GM23338 (cell line): ENCODE measurements around the gene TAS2R14. TPM values are rescaled to one million over a fixed set of nuclear protein-coding genes. Genes with fewer than 3 reads are reported as not detected.

Source experiments
- ATAC-seq: fragments of 200-7000 bp; cut with Tn5 transposase; 3 replicates; pipeline ENCODE4 v1.9.1; 2020
- DNase-seq: peaks from one replicate; pipeline ENCODE4 v3.0.0-alpha.2; 2015; ENCODE audit warnings: low spot score
- H2AFZ ChIP-seq: fragments of 200-600 bp; sonication (generic); 2 replicates; pipeline ENCODE4 v1.8.0; 2016; ENCODE audit warnings: antibody characterized with exemption, mild to moderate bottlenecking, moderate library complexity
- H3F3A ChIP-seq: fragments of 200-600 bp; sonication (generic); replicated peaks from 2 replicates; pipeline ENCODE4 v1.8.0; 2017; ENCODE audit warnings: antibody characterized with exemption, mixed run types, low read depth
- H3K27ac ChIP-seq: fragments of 200-600 bp; sonication (generic); 2 replicates; pipeline ENCODE4 v1.6.1; 2016; ENCODE audit warnings: low read depth
- H3K27me3 ChIP-seq: fragments of 200-600 bp; sonication (generic); 2 replicates; pipeline ENCODE4 v1.8.0; 2016; ENCODE audit warnings: mild to moderate bottlenecking, mixed run types, moderate library complexity; ENCODE audit not compliant: insufficient read depth
- H3K36me3 ChIP-seq: fragments of 200-600 bp; sonication (generic); 2 replicates; pipeline ENCODE4 v1.8.0; 2016; ENCODE audit warnings: mild to moderate bottlenecking; ENCODE audit not compliant: insufficient read depth
- H3K4me1 ChIP-seq: fragments of 200-600 bp; sonication (generic); 2 replicates; pipeline ENCODE4 v1.8.0; 2016; ENCODE audit warnings: mild to moderate bottlenecking, moderate library complexity; ENCODE audit not compliant: insufficient read depth
- H3K4me2 ChIP-seq: fragments of 200-600 bp; sonication (generic); 2 replicates; pipeline ENCODE4 v1.7.1; 2017; ENCODE audit warnings: mixed run types
- H3K4me3 ChIP-seq: fragments of 200-600 bp; sonication (generic); 2 replicates; pipeline ENCODE4 v1.6.1; 2016; ENCODE audit warnings: mixed run types
- H3K79me2 ChIP-seq: fragments of 200-600 bp; sonication (generic); replicated peaks from 2 replicates; pipeline ENCODE4 v1.8.0; 2017; ENCODE audit warnings: mild to moderate bottlenecking; ENCODE audit not compliant: insufficient read depth
- H3K9me2 ChIP-seq: fragments of 200-600 bp; sonication (generic); 2 replicates; pipeline ENCODE4 v1.8.0; 2017; ENCODE audit not compliant: insufficient read depth
- H4K20me1 ChIP-seq: fragments of 200-600 bp; sonication (generic); replicated peaks from 2 replicates; pipeline ENCODE4 v1.8.0; 2017; ENCODE audit warnings: mild to moderate bottlenecking; ENCODE audit not compliant: insufficient read depth
- H3K27ac Mint-ChIP-seq: 2 replicates; pipeline ENCODE4 v1.8.0; 2020; ENCODE audit warnings: inconsistent platforms, mild to moderate bottlenecking, moderate library complexity, mixed read lengths
- H3K27me3 Mint-ChIP-seq: 3 replicates; pipeline ENCODE4 v1.8.0; 2022; ENCODE audit warnings: low read depth, mild to moderate bottlenecking, moderate library complexity, mixed read lengths, inconsistent platforms; ENCODE audit not compliant: insufficient read depth, poor library complexity
- H3K36me3 Mint-ChIP-seq: 3 replicates; pipeline ENCODE4 v1.8.0; 2021; ENCODE audit warnings: low read depth, mild to moderate bottlenecking, inconsistent platforms, moderate library complexity, mixed read lengths
- H3K4me1 Mint-ChIP-seq: 3 replicates; pipeline ENCODE4 v1.8.0; 2020; ENCODE audit warnings: mild to moderate bottlenecking, inconsistent platforms, mixed read lengths
- H3K4me3 Mint-ChIP-seq: 3 replicates; pipeline ENCODE4 v1.8.0; 2021; ENCODE audit warnings: moderate library complexity, mild to moderate bottlenecking, inconsistent platforms, mixed read lengths
- H3K9me3 Mint-ChIP-seq: 3 replicates; pipeline ENCODE4 v1.8.0; 2020; ENCODE audit warnings: moderate library complexity, mild to moderate bottlenecking, inconsistent platforms, mixed read lengths
- JUNB ChIP-seq: IDR thresholded peaks from one replicate; pipeline ENCODE4 v1.6.1; 2016; ENCODE audit warnings: antibody characterized with exemption; ENCODE audit not compliant: unreplicated experiment
- NANOG ChIP-seq: IDR thresholded peaks from 2 replicates; pipeline ENCODE4 v1.6.1; 2016; ENCODE audit warnings: antibody characterized with exemption, borderline replicate concordance
- REST ChIP-seq: IDR thresholded peaks from one replicate; pipeline ENCODE4 v1.6.1; 2018; ENCODE audit warnings: antibody characterized with exemption; ENCODE audit not compliant: unreplicated experiment
- ZNF114 ChIP-seq: fragments of 250-450 bp; sonication (Bioruptor Pico); IDR thresholded peaks from 2 replicates; pipeline ENCODE4 v1.5.0; 2020; ENCODE audit warnings: mild to moderate bottlenecking, moderate library complexity
- ZNF331 ChIP-seq: fragments of 250-450 bp; sonication (Bioruptor Pico); IDR thresholded peaks from 2 replicates; pipeline ENCODE4 v1.5.0; 2020; ENCODE audit warnings: low read depth, mild to moderate bottlenecking, moderate library complexity
- polyA plus RNA-seq: library from polyadenylated mRNA; unstranded; fragments of >200 nt; fragmentation: Nextera tagmentation; extraction: Ambion mirVana; gene quantifications from 2 replicates; pipeline ENCODE4 v1.2.1, GENCODE V29; 2016
- total RNA-seq: library from RNA; depleted of rRNA; stranded (reverse); fragments of >200 nt; shearing (Covaris generic); gene quantifications from 2 replicates; pipeline ENCODE4 v1.2.3, GENCODE V29; 2014
- TF ChIP-seq, protein P1 (sequence below): fragments of 250-450 bp; sonication (Bioruptor Pico); IDR thresholded peaks from 2 replicates; pipeline ENCODE4 v1.5.0; 2020; ENCODE audit warnings: mild to moderate bottlenecking, moderate library complexity
- TF ChIP-seq, protein P2 (sequence below), 2 experiments: fragments of 200-600 bp in 1 of 2; sonication (generic) in 1 of 2; conservative IDR thresholded peaks; 2 replicates each; pipeline versions ENCODE4 v1.5.1 to v1.6.1; 2016 to 2017; ENCODE audit warnings: antibody characterized with exemption in 2 of 2, low read depth in 2 of 2, mild to moderate bottlenecking in 2 of 2, moderate library complexity in 1 of 2

Gene TAS2R14
- total and polyA plus RNA-seq, 2 experiments from 2014 or later: 2.6 to 5.9 TPM

GRCh38 chr12:10900972-10901371 is 38.1 kb downstream of the TAS2R14 start (continued):
- TF ChIP-seq, protein P1, sequence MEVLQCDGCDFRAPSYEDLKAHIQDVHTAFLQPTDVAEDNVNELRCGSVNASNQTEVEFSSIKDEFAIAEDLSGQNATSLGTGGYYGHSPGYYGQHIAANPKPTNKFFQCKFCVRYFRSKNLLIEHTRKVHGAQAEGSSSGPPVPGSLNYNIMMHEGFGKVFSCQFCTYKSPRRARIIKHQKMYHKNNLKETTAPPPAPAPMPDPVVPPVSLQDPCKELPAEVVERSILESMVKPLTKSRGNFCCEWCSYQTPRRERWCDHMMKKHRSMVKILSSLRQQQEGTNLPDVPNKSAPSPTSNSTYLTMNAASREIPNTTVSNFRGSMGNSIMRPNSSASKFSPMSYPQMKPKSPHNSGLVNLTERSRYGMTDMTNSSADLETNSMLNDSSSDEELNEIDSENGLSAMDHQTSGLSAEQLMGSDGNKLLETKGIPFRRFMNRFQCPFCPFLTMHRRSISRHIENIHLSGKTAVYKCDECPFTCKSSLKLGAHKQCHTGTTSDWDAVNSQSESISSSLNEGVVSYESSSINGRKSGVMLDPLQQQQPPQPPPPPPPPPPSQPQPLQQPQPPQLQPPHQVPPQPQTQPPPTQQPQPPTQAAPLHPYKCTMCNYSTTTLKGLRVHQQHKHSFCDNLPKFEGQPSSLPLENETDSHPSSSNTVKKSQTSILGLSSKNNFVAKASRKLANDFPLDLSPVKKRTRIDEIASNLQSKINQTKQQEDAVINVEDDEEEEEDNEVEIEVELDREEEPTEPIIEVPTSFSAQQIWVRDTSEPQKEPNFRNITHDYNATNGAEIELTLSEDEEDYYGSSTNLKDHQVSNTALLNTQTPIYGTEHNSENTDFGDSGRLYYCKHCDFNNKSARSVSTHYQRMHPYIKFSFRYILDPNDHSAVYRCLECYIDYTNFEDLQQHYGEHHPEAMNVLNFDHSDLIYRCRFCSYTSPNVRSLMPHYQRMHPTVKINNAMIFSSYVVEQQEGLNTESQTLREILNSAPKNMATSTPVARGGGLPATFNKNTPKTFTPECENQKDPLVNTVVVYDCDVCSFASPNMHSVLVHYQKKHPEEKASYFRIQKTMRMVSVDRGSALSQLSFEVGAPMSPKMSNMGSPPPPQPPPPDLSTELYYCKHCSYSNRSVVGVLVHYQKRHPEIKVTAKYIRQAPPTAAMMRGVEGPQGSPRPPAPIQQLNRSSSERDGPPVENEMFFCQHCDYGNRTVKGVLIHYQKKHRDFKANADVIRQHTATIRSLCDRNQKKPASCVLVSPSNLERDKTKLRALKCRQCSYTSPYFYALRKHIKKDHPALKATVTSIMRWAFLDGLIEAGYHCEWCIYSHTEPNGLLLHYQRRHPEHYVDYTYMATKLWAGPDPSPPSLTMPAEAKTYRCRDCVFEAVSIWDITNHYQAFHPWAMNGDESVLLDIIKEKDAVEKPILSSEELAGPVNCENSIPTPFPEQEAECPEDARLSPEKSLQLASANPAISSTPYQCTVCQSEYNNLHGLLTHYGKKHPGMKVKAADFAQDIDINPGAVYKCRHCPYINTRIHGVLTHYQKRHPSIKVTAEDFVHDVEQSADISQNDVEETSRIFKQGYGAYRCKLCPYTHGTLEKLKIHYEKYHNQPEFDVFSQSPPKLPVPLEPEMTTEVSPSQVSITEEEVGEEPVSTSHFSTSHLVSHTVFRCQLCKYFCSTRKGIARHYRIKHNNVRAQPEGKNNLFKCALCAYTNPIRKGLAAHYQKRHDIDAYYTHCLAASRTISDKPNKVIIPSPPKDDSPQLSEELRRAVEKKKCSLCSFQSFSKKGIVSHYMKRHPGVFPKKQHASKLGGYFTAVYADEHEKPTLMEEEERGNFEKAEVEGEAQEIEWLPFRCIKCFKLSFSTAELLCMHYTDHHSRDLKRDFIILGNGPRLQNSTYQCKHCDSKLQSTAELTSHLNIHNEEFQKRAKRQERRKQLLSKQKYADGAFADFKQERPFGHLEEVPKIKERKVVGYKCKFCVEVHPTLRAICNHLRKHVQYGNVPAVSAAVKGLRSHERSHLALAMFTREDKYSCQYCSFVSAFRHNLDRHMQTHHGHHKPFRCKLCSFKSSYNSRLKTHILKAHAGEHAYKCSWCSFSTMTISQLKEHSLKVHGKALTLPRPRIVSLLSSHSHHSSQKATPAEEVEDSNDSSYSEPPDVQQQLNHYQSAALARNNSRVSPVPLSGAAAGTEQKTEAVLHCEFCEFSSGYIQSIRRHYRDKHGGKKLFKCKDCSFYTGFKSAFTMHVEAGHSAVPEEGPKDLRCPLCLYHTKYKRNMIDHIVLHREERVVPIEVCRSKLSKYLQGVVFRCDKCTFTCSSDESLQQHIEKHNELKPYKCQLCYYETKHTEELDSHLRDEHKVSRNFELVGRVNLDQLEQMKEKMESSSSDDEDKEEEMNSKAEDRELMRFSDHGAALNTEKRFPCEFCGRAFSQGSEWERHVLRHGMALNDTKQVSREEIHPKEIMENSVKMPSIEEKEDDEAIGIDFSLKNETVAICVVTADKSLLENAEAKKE (CRISPR knock-in tag): no peak
- TF ChIP-seq ZNF331 (CRISPR knock-in tag) (no peak), NANOG (no peak), REST (no peak), JUNB (no peak)

DNA sequence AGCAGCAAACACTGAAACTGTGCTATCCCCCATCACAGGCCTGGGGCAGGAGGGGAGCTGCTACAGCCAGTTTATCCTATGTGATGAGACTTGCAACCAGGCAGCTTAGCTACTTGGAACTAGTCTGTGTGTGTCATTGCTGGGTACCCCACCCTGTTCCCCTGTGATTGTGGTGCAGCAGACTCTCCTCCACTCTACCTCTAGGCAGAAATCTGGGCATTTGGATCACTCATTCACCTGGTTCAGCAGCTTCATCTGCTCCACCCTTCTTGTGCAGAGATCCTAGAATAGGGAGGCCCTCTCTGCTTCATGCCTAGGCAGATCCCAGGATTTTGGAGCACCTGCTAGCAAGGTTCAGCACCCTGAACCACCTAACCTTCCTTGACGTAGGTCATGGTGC is 38.5 kb downstream of the TAS2R14 start:
- H3K4me1 ChIP-seq: no peaks in the 10 kb centered on the region
- peaks cover 22% of the 10 kb centered on the region for H3K9me3 Mint-ChIP-seq
- H3K4me2 ChIP-seq: no peak overlapping the region
- H3K27ac Mint-ChIP-seq: no peak overlapping the region
- no peak overlapping the region for H2AFZ ChIP-seq
- H3K27me3 Mint-ChIP-seq: no peaks in the 10 kb centered on the region
- no peak overlapping the region for H3K27ac ChIP-seq
- no peaks in the 10 kb centered on the region; the same call in 1 of the 2 replicates for H3K9me2 ChIP-seq
- H3K36me3 Mint-ChIP-seq: peaks cover 25% of the 10 kb centered on the region
- ATAC-seq (no peak), DNase-seq (no peak)
- no peaks in the 10 kb centered on the region for H3K4me1 Mint-ChIP-seq
- no peak overlapping the region for H3K4me3 Mint-ChIP-seq
- H3K36me3 ChIP-seq: no peaks in the 10 kb centered on the region
- H3K79me2 ChIP-seq: 0 out of 2 replicates have a peak, but pooled peaks cover 3% of the 10 kb centered on the region
- H3K27me3 ChIP-seq: no peaks in the 10 kb centered on the region
- no peak overlapping the region for H3K4me3 ChIP-seq
- H3F3A ChIP-seq: no peaks in the 10 kb centered on the region
- no peaks in the 10 kb centered on the region for H4K20me1 ChIP-seq
- TF ChIP-seq ZNF114 (CRISPR knock-in tag) (no peak), NANOG (no peak)
- TF ChIP-seq, protein P2, sequence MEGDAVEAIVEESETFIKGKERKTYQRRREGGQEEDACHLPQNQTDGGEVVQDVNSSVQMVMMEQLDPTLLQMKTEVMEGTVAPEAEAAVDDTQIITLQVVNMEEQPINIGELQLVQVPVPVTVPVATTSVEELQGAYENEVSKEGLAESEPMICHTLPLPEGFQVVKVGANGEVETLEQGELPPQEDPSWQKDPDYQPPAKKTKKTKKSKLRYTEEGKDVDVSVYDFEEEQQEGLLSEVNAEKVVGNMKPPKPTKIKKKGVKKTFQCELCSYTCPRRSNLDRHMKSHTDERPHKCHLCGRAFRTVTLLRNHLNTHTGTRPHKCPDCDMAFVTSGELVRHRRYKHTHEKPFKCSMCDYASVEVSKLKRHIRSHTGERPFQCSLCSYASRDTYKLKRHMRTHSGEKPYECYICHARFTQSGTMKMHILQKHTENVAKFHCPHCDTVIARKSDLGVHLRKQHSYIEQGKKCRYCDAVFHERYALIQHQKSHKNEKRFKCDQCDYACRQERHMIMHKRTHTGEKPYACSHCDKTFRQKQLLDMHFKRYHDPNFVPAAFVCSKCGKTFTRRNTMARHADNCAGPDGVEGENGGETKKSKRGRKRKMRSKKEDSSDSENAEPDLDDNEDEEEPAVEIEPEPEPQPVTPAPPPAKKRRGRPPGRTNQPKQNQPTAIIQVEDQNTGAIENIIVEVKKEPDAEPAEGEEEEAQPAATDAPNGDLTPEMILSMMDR (conservative IDR thresholded peaks at IDR 0.05; ENCODE audit: low read depth in 2 of 2): no peak
